Astrocyte of the cerebellum (primary cell): ENCODE data around the gene PRDM16.

Experiments
- DNase-seq: peaks from one replicate; pipeline ENCODE4 v3.0.0-alpha.2; 2011; ENCODE audit warnings: low read depth
- H3K4me3 ChIP-seq: 2 replicates; pipeline ENCODE4 v1.5.1; 2011; ENCODE audit warnings: mild to moderate bottlenecking, low read depth, low read length, moderate library complexity
- CTCF ChIP-seq: IDR thresholded peaks from 2 replicates; pipeline ENCODE4 v1.5.1; 2012; ENCODE audit warnings: low read length, low read depth, moderate library complexity, mild to moderate bottlenecking; ENCODE audit errors: missing control alignments
- in situ Hi-C: cut with HindIII; loops from 2 replicates; pipeline ENCODE4 v1.10.0; 2017; ENCODE audit warnings: low sequenced_read_pairs

The PRDM16 gene

GRCh38 chr1:3184666-3185065, 115.7 kb downstream of the PRDM16 start:
- H3K4me3 ChIP-seq: no peak overlapping the region
- no peak for TF ChIP-seq CTCF
- in situ Hi-C loops: no loop called here
- no peak for DNase-seq

GRCh38 chr1:3185896-3186525, 117.0 kb downstream of the PRDM16 start:
- no peak for TF ChIP-seq CTCF
- no peak for DNase-seq
- no peak overlapping the region for H3K4me3 ChIP-seq
- in situ Hi-C loops: no loop called here

GRCh38 chr1:3186526-3186921, 117.5 kb downstream of the PRDM16 start:
- in situ Hi-C loops: no loop called here
- no peak for DNase-seq
- no peak overlapping the region for H3K4me3 ChIP-seq
- no peak for TF ChIP-seq CTCF

- TF ChIP-seq CTCF: no peak
- no peak overlapping the region for H3K4me3 ChIP-seq
- DNase-seq: no peak
- in situ Hi-C loops: no loop called here
These were observed 118.6 kb downstream of the PRDM16 start for GRCh38 chr1:3187415-3188149.

- DNase-seq: no peak
- H3K4me3 ChIP-seq: no peak overlapping the region
- in situ Hi-C loops: no loop called here
- TF ChIP-seq CTCF: no peak
These were observed 119.4 kb downstream of the PRDM16 start for GRCh38 chr1:3188150-3188971.

- TF ChIP-seq CTCF: no peak
- DNase-seq: no peak
- in situ Hi-C loops: no loop called here
- no peak overlapping the region for H3K4me3 ChIP-seq
These were observed 121.4 kb downstream of the PRDM16 start for GRCh38 chr1:3190256-3191041.
